ENCODE data around the gene DMAC2L. TPM values are rescaled to one million over a fixed set of nuclear protein-coding genes. Genes with fewer than 3 reads are reported as not detected.

DMAC2L gene
- total RNA-seq, 1 donor from 2014 or later: 13.3 TPM

Small RNAs within 50 kb of the gene (microRNA-seq; reads per million reads assigned to microRNA genes)
- gene MIR4504: not detected

Other genes starting within 250 kb of the DMAC2L start
- gene VCPKMT, start 195.8 kb upstream of the DMAC2L start, total RNA-seq: 10.3 and 11.4 TPM in 2 replicates
- gene SOS2, start 80.7 kb upstream of the DMAC2L start, total RNA-seq: 30.8 and 40.0 TPM in 2 replicates
- 7.1 and 8.2 TPM in 2 replicates for gene L2HGDH, start 95 bp upstream of the DMAC2L start, total RNA-seq
- gene CDKL1, start 84.6 kb downstream of the DMAC2L start, total RNA-seq: 1.3 and 2.6 TPM in 2 replicates
- 87.5 and 105 TPM in 2 replicates for gene MAP4K5, start 220.2 kb downstream of the DMAC2L start, total RNA-seq
- gene ATL1, start 247.8 kb downstream of the DMAC2L start, total RNA-seq: 5.0 and 7.4 TPM in 2 replicates